ENCODE results near the gene GPATCH8. TPM values are rescaled to one million over a fixed set of nuclear protein-coding genes. Genes with fewer than 3 reads are reported as not detected.

The GPATCH8 gene
- total RNA-seq, 6 experiments from 2014 or later: 23.4 to 30.0 (median 27.1) TPM

GRCh38 chr17:44530896-44531418, 27.8 kb upstream of the GPATCH8 start:
- peaks cover 22% of the 10 kb centered on the region for H3K4me1 Mint-ChIP-seq (ENCODE audit: low read depth)
- no peak overlapping the region for H3K27ac Mint-ChIP-seq
- DNase-seq: no peak
- no peaks in the 10 kb centered on the region for H3K36me3 Mint-ChIP-seq (ENCODE audit: low read depth)
- TF ChIP-seq CTCF (IDR thresholded peaks at IDR 0.05): no peak
- no peak overlapping the region for H3K4me3 Mint-ChIP-seq
- peaks cover 8% of the 10 kb centered on the region for H3K9me3 Mint-ChIP-seq
- no peaks in the 10 kb centered on the region for H3K27me3 Mint-ChIP-seq (ENCODE audit: insufficient read depth)

GRCh38 chr17:44529864-44530263, 26.7 kb upstream of the GPATCH8 start:
- no peak for DNase-seq
- Mint-ChIP-seq H3K4me3 (no peak overlapping the region), H3K27me3 (ENCODE audit: insufficient read depth) (no peaks in the 10 kb centered on the region; the same call in 1 of the 2 replicates), H3K36me3 (ENCODE audit: low read depth) (no peaks in the 10 kb centered on the region), H3K9me3 (peaks cover 8% of the 10 kb centered on the region), H3K27ac (no peak overlapping the region), H3K4me1 (ENCODE audit: low read depth) (peaks cover 12% of the 10 kb centered on the region)
- no peak for TF ChIP-seq CTCF (IDR thresholded peaks at IDR 0.05)

- TF ChIP-seq CTCF (IDR thresholded peaks at IDR 0.05): no peak
- Mint-ChIP-seq H3K27ac (no peak overlapping the region), H3K4me1 (ENCODE audit: low read depth) (no peaks in the 10 kb centered on the region), H3K36me3 (ENCODE audit: low read depth) (no peaks in the 10 kb centered on the region), H3K9me3 (peaks cover 8% of the 10 kb centered on the region), H3K27me3 (ENCODE audit: insufficient read depth) (no peaks in the 10 kb centered on the region; the same call in 1 of the 2 replicates), H3K4me3 (no peak overlapping the region)
- no peak for DNase-seq
Measured at GRCh38 chr17:44527954-44528353, 24.7 kb upstream of the GPATCH8 start.

GRCh38 chr17:44527102-44527501, 23.9 kb upstream of the GPATCH8 start:
- no peaks in the 10 kb centered on the region for H3K4me1 Mint-ChIP-seq (ENCODE audit: low read depth)
- DNase-seq: no peak
- H3K4me3 Mint-ChIP-seq: no peak overlapping the region
- no peaks in the 10 kb centered on the region; the same call in 1 of the 2 replicates for H3K27me3 Mint-ChIP-seq (ENCODE audit: insufficient read depth)
- no peak for TF ChIP-seq CTCF (IDR thresholded peaks at IDR 0.05)
- no peaks in the 10 kb centered on the region for H3K36me3 Mint-ChIP-seq (ENCODE audit: low read depth)
- H3K27ac Mint-ChIP-seq: no peak overlapping the region
- peaks cover 8% of the 10 kb centered on the region for H3K9me3 Mint-ChIP-seq

GRCh38 chr17:44523672-44523972, 20.4 kb upstream of the GPATCH8 start:
- no peak overlapping the region for H3K4me3 Mint-ChIP-seq
- no peaks in the 10 kb centered on the region for H3K36me3 Mint-ChIP-seq (ENCODE audit: low read depth)
- no peak overlapping the region for H3K27ac Mint-ChIP-seq

More at GRCh38 chr17:44523672-44523972, 20.4 kb upstream of the GPATCH8 start:
- H3K9me3 Mint-ChIP-seq: peaks cover 8% of the 10 kb centered on the region
- H3K4me1 Mint-ChIP-seq (ENCODE audit: low read depth): no peaks in the 10 kb centered on the region
- TF ChIP-seq CTCF (IDR thresholded peaks at IDR 0.05): no peak
- no peaks in the 10 kb centered on the region; the same call in none of the 2 replicates for H3K27me3 Mint-ChIP-seq (ENCODE audit: insufficient read depth)
- no peak for DNase-seq

Measured in HFFc6 (cell line).